HEK293 (cell line): Measurements from ENCODE around the gene STARD3.

ENCODE experiments used
- BCL11A ChIP-seq: fragments of 450-650 bp; formaldehyde crosslinking; IDR thresholded peaks from 2 replicates; pipeline ENCODE4 v1.5.1; 2016; ENCODE audit warnings: low read depth, missing biosample characterization, missing genetic modification characterization
- GLIS1 ChIP-seq: fragments of 450-650 bp; formaldehyde crosslinking; IDR thresholded peaks from 2 replicates; pipeline ENCODE4 v1.5.1; 2016; ENCODE audit warnings: missing biosample characterization, missing genetic modification characterization
- HOXA7 ChIP-seq: sonication (generic); formaldehyde crosslinking; IDR thresholded peaks from 2 replicates; pipeline ENCODE4 v1.8.1; 2022; ENCODE audit warnings: missing genetic modification reagents, borderline replicate concordance
- OSR2 ChIP-seq: fragments of 450-650 bp; formaldehyde crosslinking; IDR thresholded peaks from 2 replicates; pipeline ENCODE4 v1.5.1; 2016; ENCODE audit warnings: missing biosample characterization, missing genetic modification characterization
- PRDM10 ChIP-seq: fragments of 450-650 bp; formaldehyde crosslinking; IDR thresholded peaks from 2 replicates; pipeline ENCODE4 v1.5.1; 2016; ENCODE audit warnings: missing biosample characterization, missing genetic modification characterization
- ZBTB8A ChIP-seq: fragments of 450-650 bp; formaldehyde crosslinking; IDR thresholded peaks from 2 replicates; pipeline ENCODE4 v1.5.1; 2016; ENCODE audit warnings: missing biosample characterization, missing genetic modification characterization
- ZNF10 ChIP-seq: fragments of 450-650 bp; formaldehyde crosslinking; IDR thresholded peaks from 2 replicates; pipeline ENCODE4 v1.5.1; 2017; ENCODE audit warnings: missing biosample characterization, missing genetic modification characterization
- ZNF132 ChIP-seq: fragments of 450-650 bp; formaldehyde crosslinking; IDR thresholded peaks from 2 replicates; pipeline ENCODE4 v1.5.1; 2017; ENCODE audit warnings: missing biosample characterization, missing genetic modification characterization, borderline replicate concordance
- ZNF155 ChIP-seq: fragments of 450-650 bp; formaldehyde crosslinking; IDR thresholded peaks from 2 replicates; pipeline ENCODE4 v1.5.1; 2016; ENCODE audit warnings: missing biosample characterization, missing genetic modification characterization
- ZNF274 ChIP-seq, 2 experiments: fragments of 200-500 bp in 1 of 2; fragments of 450-650 bp in 1 of 2; sonication (Bioruptor generic) in 1 of 2; formaldehyde crosslinking in 1 of 2; IDR thresholded peaks; 2 replicates each; pipeline versions ENCODE4 v1.5.1 to v1.6.1; 2014 to 2016; ENCODE audit warnings: borderline replicate concordance in 1 of 2, inconsistent platforms in 1 of 2, low read length in 1 of 2, missing biosample characterization in 1 of 2, missing genetic modification characterization in 1 of 2
- ZNF596 ChIP-seq: fragments of 450-650 bp; IDR thresholded peaks from 2 replicates; pipeline ENCODE4 v1.5.0; 2018; ENCODE audit warnings: missing biosample characterization, mild to moderate bottlenecking, missing genetic modification characterization, moderate library complexity
- ZNF776 ChIP-seq: fragments of 450-650 bp; formaldehyde crosslinking; IDR thresholded peaks from 2 replicates; pipeline ENCODE4 v1.5.0; 2017; ENCODE audit warnings: missing biosample characterization, missing genetic modification characterization, borderline replicate concordance
- ZNF830 ChIP-seq: fragments of 450-650 bp; IDR thresholded peaks from 2 replicates; pipeline ENCODE4 v1.5.0; 2018; ENCODE audit warnings: missing biosample characterization, missing genetic modification characterization, low read depth, mild to moderate bottlenecking, moderate library complexity
- ZSCAN18 ChIP-seq: fragments of 450-650 bp; formaldehyde crosslinking; IDR thresholded peaks from 2 replicates; pipeline ENCODE4 v1.5.1; 2016; ENCODE audit warnings: missing biosample characterization, missing genetic modification characterization
- TF ChIP-seq, protein P1 (sequence below): fragments of 450-650 bp; formaldehyde crosslinking; IDR thresholded peaks from 2 replicates; pipeline ENCODE4 v1.5.1; 2016; ENCODE audit warnings: missing biosample characterization, missing genetic modification characterization, borderline replicate concordance
- TF ChIP-seq, protein P2 (sequence below): fragments of 450-650 bp; formaldehyde crosslinking; IDR thresholded peaks from 2 replicates; pipeline ENCODE4 v1.5.1; 2017; ENCODE audit warnings: missing biosample characterization, missing genetic modification characterization
- TF ChIP-seq, protein P3 (sequence below): fragments of 450-650 bp; formaldehyde crosslinking; IDR thresholded peaks from 2 replicates; pipeline ENCODE4 v1.5.1; 2016; ENCODE audit warnings: missing biosample characterization, missing genetic modification characterization
- TF ChIP-seq, protein P4 (sequence below): fragments of 450-650 bp; formaldehyde crosslinking; IDR thresholded peaks from 2 replicates; pipeline ENCODE4 v1.5.1; 2016; ENCODE audit warnings: missing biosample characterization, missing genetic modification characterization
- TF ChIP-seq, protein P5 (sequence below): fragments of 450-650 bp; formaldehyde crosslinking; IDR thresholded peaks from 2 replicates; pipeline ENCODE4 v1.5.1; 2016; ENCODE audit warnings: missing biosample characterization, missing genetic modification characterization, low read depth

Gene STARD3

GRCh38 chr17:39687546-39688474, 50.9 kb downstream of the STARD3 start, which contains the start of gene PGAP3 (continued):
- TF ChIP-seq PRDM10 (peak; percentile 62), ZNF274 (IDR thresholded peaks at IDR 0.05; ENCODE audit: low read length) (no peak), ZNF274 (tag by site-specific recombination; IDR thresholded peaks at IDR 0.05; ENCODE audit: borderline replicate concordance) (no peak), ZNF155 (tag by site-specific recombination) (no peak), ZNF10 (tag by site-specific recombination) (no peak), ZNF830 (tag by site-specific recombination) (no peak), HOXA7 (no peak), GLIS1 (tag by site-specific recombination) (peak; percentile 65; the same call in 1 of the 2 replicates), OSR2 (no peak), ZNF132 (tag by site-specific recombination) (no peak), ZBTB8A (tag by site-specific recombination) (peak; percentile 51), ZNF596 (tag by site-specific recombination) (no peak), ZNF776 (no peak), ZSCAN18 (tag by site-specific recombination) (no peak), BCL11A (tag by site-specific recombination) (no peak)
- TF ChIP-seq, protein P1, sequence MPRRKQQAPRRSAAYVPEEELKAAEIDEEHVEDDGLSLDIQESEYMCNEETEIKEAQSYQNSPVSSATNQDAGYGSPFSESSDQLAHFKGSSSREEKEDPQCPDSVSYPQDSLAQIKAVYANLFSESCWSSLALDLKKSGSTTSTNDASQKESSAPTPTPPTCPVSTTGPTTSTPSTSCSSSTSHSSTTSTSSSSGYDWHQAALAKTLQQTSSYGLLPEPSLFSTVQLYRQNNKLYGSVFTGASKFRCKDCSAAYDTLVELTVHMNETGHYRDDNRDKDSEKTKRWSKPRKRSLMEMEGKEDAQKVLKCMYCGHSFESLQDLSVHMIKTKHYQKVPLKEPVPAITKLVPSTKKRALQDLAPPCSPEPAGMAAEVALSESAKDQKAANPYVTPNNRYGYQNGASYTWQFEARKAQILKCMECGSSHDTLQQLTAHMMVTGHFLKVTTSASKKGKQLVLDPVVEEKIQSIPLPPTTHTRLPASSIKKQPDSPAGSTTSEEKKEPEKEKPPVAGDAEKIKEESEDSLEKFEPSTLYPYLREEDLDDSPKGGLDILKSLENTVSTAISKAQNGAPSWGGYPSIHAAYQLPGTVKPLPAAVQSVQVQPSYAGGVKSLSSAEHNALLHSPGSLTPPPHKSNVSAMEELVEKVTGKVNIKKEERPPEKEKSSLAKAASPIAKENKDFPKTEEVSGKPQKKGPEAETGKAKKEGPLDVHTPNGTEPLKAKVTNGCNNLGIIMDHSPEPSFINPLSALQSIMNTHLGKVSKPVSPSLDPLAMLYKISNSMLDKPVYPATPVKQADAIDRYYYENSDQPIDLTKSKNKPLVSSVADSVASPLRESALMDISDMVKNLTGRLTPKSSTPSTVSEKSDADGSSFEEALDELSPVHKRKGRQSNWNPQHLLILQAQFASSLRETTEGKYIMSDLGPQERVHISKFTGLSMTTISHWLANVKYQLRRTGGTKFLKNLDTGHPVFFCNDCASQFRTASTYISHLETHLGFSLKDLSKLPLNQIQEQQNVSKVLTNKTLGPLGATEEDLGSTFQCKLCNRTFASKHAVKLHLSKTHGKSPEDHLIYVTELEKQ, result no peak
- TF ChIP-seq, protein P2, sequence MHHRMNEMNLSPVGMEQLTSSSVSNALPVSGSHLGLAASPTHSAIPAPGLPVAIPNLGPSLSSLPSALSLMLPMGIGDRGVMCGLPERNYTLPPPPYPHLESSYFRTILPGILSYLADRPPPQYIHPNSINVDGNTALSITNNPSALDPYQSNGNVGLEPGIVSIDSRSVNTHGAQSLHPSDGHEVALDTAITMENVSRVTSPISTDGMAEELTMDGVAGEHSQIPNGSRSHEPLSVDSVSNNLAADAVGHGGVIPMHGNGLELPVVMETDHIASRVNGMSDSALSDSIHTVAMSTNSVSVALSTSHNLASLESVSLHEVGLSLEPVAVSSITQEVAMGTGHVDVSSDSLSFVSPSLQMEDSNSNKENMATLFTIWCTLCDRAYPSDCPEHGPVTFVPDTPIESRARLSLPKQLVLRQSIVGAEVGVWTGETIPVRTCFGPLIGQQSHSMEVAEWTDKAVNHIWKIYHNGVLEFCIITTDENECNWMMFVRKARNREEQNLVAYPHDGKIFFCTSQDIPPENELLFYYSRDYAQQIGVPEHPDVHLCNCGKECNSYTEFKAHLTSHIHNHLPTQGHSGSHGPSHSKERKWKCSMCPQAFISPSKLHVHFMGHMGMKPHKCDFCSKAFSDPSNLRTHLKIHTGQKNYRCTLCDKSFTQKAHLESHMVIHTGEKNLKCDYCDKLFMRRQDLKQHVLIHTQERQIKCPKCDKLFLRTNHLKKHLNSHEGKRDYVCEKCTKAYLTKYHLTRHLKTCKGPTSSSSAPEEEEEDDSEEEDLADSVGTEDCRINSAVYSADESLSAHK (tag by site-specific recombination), result no peak
- TF ChIP-seq, protein P3, sequence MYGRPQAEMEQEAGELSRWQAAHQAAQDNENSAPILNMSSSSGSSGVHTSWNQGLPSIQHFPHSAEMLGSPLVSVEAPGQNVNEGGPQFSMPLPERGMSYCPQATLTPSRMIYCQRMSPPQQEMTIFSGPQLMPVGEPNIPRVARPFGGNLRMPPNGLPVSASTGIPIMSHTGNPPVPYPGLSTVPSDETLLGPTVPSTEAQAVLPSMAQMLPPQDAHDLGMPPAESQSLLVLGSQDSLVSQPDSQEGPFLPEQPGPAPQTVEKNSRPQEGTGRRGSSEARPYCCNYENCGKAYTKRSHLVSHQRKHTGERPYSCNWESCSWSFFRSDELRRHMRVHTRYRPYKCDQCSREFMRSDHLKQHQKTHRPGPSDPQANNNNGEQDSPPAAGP (tag by site-specific recombination), result no peak
- TF ChIP-seq, protein P4, sequence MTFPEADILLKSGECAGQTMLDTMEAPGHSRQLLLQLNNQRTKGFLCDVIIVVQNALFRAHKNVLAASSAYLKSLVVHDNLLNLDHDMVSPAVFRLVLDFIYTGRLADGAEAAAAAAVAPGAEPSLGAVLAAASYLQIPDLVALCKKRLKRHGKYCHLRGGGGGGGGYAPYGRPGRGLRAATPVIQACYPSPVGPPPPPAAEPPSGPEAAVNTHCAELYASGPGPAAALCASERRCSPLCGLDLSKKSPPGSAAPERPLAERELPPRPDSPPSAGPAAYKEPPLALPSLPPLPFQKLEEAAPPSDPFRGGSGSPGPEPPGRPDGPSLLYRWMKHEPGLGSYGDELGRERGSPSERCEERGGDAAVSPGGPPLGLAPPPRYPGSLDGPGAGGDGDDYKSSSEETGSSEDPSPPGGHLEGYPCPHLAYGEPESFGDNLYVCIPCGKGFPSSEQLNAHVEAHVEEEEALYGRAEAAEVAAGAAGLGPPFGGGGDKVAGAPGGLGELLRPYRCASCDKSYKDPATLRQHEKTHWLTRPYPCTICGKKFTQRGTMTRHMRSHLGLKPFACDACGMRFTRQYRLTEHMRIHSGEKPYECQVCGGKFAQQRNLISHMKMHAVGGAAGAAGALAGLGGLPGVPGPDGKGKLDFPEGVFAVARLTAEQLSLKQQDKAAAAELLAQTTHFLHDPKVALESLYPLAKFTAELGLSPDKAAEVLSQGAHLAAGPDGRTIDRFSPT, result 0 out of 2 replicates have a peak, but pooled peaks have one; percentile 45
- TF ChIP-seq, protein P5, sequence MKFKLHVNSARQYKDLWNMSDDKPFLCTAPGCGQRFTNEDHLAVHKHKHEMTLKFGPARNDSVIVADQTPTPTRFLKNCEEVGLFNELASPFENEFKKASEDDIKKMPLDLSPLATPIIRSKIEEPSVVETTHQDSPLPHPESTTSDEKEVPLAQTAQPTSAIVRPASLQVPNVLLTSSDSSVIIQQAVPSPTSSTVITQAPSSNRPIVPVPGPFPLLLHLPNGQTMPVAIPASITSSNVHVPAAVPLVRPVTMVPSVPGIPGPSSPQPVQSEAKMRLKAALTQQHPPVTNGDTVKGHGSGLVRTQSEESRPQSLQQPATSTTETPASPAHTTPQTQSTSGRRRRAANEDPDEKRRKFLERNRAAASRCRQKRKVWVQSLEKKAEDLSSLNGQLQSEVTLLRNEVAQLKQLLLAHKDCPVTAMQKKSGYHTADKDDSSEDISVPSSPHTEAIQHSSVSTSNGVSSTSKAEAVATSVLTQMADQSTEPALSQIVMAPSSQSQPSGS (tag by site-specific recombination), result no peak
